HG03378 (cell line): ENCODE measurements around the gene KCNC1.

ENCODE experiments used
- ATAC-seq: cut with Tn5 transposase; IDR thresholded peaks from one replicate; pipeline ENCODE4 v1.9.1; 2021; ENCODE audit warnings: mild to moderate bottlenecking, moderate library complexity; ENCODE audit not compliant: unreplicated experiment

The KCNC1 gene

DNA sequence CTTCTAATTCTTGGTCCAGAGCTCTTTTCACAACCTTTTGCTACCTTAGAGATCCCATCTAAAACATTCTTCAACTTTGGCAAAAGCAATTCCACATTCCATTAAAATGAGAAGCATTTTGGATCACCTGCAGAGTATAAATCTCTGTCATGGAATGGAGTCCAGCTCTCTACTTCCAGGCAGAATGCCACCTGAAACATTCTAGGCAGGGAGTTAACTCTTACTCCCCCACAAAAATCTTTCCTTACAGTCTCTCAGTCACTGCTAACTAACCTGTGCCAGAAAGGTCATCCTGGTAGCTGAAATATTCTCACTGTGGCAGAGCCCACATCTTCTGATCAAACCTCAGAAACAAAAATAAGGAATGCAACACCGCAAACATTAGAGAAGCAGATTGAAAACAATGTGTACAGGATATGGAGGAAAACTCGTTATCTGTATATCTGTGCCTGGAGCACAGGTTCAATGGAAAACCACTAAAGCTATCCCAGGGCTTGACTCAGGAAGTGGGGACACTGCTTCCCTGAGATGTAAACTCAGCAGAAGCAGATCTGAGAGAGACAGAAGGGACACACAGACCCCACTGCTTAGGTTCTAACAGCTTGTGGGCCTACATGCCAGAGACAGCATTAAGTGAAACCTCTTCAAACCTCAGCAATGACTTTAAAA, 78.9 kb downstream of the KCNC1 start:
- no peak for ATAC-seq

DNA sequence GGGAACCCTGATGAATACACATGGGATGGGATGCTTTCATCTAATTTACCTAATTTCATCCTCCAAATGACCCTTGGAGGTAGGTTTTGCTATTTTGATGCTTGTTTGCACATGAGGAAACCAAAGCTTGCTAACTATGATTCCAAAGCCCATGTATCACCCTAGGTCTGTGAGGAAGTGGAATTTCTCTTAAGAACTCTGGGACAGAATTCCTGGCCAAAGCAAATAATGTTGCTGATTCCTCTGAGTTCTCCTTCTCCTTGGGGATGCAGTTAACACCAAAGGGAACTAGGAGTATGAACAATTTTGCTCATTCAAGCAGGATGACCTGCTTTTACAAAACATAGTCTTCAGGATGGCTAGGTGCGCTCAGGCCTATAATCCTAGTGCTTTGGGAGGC, 80.0 kb downstream of the KCNC1 start:
- no peak for ATAC-seq

DNA sequence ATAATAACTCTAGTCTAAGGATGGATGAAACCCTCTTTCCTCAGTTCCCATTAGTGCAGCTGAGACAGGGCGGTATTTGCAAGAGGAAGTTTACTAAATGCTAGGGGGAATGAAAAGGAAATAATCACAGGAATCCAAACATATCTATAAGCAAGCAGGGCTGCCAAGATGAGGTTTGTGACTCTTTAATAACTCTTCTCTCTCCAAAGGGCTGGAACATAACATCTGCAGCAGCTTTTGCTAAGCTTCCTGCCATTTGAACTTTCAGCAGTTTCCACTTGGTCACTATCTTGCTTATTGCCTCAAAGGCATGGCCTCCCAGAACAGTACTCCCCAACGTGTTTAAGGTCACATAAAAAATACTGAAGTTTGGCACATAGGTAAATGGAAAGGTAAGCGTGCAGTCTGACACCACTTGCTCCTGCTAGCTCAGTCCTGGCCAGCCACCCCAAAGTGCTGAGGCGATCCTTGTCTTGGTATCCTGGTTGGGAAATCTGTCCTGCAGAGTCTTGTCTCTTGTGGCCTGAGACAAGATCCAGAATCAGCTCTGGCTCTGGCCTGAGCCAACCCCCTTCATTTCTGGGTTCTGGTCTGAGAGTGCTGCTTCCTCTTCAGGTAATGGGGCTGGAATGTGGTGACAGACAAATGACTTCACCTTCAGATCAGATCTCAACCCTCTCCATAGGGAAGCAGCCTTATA, 81.8 kb downstream of the KCNC1 start:
- no peak for ATAC-seq

DNA sequence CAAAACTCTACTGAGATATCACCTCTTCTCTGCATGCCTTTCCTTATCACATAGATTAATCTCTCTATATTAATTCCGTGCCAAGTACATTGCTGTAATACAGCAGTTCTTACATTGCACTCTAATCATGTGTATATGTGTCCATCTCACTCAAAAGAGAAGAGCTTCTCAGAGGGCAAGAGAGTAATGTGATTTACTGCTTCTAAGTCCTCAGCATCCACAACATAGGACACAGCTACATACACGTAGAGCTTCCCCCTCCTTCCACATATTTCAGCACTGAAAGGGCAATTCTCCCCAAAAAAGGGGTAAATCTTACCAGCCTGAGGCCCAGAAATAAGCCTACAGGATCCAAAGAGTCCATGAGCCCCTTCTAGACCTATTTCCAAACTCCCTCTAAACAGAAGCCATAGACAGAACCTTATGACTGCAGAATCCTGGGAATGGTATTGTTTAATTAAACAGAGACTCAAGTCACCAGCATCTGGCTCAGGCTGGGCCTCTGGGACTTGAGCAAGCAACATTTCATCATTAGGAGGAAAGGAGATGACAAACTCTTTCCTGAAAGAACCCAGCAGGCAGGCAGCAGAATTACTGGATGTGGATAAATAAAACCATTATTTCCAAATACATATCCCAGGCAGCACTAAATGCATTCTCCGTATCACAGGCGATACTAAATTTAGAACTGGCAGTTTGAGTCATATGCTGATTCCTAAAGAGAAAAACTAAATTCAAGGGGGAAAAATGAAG, 87.2 kb downstream of the KCNC1 start:
- no peak for ATAC-seq

DNA sequence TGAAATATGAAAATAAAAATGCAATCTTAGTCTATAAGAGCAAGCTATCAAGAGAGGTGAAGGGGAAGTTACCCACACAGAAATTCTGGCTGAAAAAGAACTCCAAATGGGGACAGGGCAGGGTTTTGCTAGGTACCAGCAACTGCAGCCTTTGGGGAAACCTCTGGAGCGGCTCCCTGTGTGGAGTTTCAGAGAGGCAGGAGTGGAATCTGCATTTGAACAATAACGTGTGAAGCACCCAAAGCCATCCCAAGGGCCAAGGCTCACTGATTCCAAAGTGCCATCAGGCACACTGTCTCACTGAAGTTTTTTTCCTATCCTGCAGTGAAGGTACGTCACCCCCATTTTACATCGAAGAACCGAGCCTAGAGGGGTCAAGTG, 87.8 kb downstream of the KCNC1 start:
- no peak for ATAC-seq

DNA sequence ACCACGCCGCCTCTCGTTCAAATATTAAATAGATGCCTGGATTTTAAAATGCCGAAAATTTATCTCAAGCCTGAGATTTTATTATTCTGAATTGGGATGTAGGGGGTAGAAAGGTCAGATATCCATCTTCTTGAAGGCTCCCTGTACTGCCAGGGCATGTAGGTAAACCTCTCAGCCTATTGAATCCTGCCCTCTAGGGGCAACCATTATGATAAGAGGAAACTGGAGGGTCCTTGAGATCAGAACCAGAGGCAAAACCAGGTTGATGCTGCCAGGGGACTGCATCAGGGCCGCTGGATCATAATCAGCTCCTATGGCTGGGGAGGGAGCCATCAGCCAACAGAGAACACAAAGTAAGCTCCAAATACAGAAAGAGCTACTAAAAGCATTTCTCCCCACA, 92.4 kb downstream of the KCNC1 start:
- no peak for ATAC-seq

DNA sequence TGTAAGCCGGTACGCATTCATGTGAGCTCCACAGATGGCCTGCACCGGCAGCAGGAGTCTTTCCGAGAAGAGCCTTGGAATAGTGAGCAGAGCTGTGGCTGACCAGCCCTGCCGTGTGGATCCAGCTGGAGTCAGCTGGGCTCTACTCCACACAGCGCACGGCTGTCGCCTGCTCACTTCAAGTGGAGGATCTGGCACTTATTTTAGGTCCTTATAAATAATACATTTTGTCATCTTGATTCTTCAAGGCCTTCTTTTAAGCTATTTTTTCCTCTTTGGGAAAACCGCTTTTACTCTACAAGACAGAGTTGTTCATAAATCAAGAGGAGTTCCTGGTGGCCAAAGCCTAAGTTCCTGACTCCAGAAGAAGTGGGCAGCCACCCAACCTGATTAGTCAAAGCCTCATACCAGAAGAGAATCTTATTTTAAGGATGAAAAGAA, 93.8 kb downstream of the KCNC1 start:
- no peak for ATAC-seq

DNA sequence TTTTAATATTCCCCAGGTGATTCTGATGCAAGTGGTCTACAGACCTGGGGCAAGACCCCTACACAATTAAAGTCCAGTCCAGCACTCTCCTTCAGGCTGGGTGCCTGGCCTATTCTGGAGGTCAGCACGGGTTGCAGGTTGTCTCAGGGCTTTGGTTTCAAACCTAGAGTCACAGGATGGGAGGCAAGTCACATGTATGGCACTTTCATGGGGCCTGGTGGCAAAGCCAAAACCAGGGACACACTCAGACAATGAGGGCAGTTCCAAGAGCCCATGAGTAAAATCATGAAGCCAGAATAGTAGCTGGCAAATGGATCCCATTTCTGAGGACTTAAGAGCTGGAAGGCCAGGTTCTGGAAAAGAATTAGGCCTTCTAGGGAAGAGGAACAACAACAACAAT, 96.6 kb downstream of the KCNC1 start:
- ATAC-seq = no peak

DNA sequence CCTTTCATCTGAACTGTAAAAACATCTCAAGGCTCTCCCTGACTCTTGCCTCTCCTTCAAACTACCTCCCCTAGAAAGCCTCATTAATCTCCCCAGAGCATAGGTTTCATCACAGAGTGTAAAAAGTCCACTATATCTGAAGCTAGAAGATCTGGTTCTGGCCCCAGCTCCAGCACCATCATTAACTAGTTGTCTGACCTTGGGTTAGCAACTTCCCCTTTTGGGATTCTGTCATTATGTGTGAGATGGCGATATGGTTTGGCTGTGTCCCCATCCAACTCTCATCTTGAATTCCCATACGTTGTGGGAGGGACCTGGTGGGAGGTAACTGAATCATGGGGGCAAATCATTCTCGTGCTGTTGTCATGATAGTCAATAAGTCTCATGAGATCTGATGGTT, 97.3 kb downstream of the KCNC1 start:
- ATAC-seq = no peak
